Breast epithelium (tissue), 4 donors: ENCODE measurements around the gene ACADVL. TPM values are rescaled to one million over a fixed set of nuclear protein-coding genes. Genes with fewer than 3 reads are reported as not detected.
A peak's percentile ranks its signal among the peaks of the same experiment; 100 is the strongest.

Experiments used
- DNase-seq, 2 donors: peaks; one replicate each; pipeline ENCODE4 v3.0.0-alpha.2; 2019; ENCODE audit warnings: low spot score in 2 of 2
- H3K27ac ChIP-seq, 2 donors: fragments of 200-600 bp; sonication (generic) in 1 of 2; one replicate each; pipeline ENCODE4 v1.5.1; 2016 to 2019; ENCODE audit warnings: mild to moderate bottlenecking in 1 of 2
- H3K27me3 ChIP-seq, 2 donors: fragments of 200-600 bp; sonication (generic) in 1 of 2; one replicate each; pipeline versions ENCODE4 v1.5.1 to v1.6.0; 2017 to 2019; ENCODE audit warnings: control low read depth in 1 of 2, mild to moderate bottlenecking in 1 of 2
- H3K36me3 ChIP-seq: fragments of 200-600 bp; one replicate; pipeline ENCODE4 v1.5.1; 2019
- H3K4me1 ChIP-seq, 2 donors: fragments of 200-600 bp; sonication (generic); one replicate each; pipeline ENCODE4 v1.5.1; 2016 to 2019; ENCODE audit warnings: control low read depth in 1 of 2
- H3K4me3 ChIP-seq, 3 donors: fragments of 200-600 bp; sonication (generic); 1 replicate in 2 of 3; 2 replicates in 1 of 3; pipeline ENCODE4 v1.5.1; 2016 to 2019; ENCODE audit warnings: mild to moderate bottlenecking in 3 of 3, moderate library complexity in 2 of 3
- H3K9me3 ChIP-seq, 2 donors: fragments of 200-600 bp; sonication (generic) in 1 of 2; one replicate each; pipeline ENCODE4 v1.5.1; 2016 to 2019; ENCODE audit warnings: control low read depth in 1 of 2
- POLR2A ChIP-seq: fragments of 450-650 bp; IDR thresholded peaks from one replicate; pipeline ENCODE4 v1.6.1; 2016; ENCODE audit warnings: antibody characterized with exemption, mild to moderate bottlenecking, moderate library complexity
- POLR2AphosphoS5 ChIP-seq, 3 donors: sonication (generic); formaldehyde crosslinking; IDR thresholded peaks; one replicate each; pipeline ENCODE4 v1.6.1; 2017; ENCODE audit warnings: antibody characterized with exemption in 3 of 3
- intact Hi-C: fragments of 100-400 bp; cut with DNase I; formaldehyde crosslinking; loops from one replicate; pipeline ENCODE4 v1.15.1; 2023; ENCODE audit warnings: low total_unique reads
- total RNA-seq, 3 donors: library from RNA; depleted of rRNA; stranded (reverse); fragments of >200 nt; gene quantifications; one replicate each; pipeline ENCODE4 v1.1.0, GENCODE V29; 2016
- TF ChIP-seq, protein P1 (sequence below), 3 donors: fragments of 450-650 bp; IDR thresholded peaks; one replicate each; pipeline ENCODE4 v1.5.1; 2016 to 2017; ENCODE audit warnings: antibody characterized with exemption in 3 of 3, mild to moderate bottlenecking in 3 of 3, moderate library complexity in 3 of 3

The ACADVL gene
- total RNA-seq, 3 donors from 2014 or later, result 421 to 1,002 (median 829) TPM

- intact Hi-C loops, result no loop called here
- H3K4me1 ChIP-seq, result peaks cover 0 to 29% of the 10 kb centered on the region in 2 donors
Measured at GRCh38 chr17:7215136-7215638, 4.6 kb upstream of the ACADVL start.

DNA sequence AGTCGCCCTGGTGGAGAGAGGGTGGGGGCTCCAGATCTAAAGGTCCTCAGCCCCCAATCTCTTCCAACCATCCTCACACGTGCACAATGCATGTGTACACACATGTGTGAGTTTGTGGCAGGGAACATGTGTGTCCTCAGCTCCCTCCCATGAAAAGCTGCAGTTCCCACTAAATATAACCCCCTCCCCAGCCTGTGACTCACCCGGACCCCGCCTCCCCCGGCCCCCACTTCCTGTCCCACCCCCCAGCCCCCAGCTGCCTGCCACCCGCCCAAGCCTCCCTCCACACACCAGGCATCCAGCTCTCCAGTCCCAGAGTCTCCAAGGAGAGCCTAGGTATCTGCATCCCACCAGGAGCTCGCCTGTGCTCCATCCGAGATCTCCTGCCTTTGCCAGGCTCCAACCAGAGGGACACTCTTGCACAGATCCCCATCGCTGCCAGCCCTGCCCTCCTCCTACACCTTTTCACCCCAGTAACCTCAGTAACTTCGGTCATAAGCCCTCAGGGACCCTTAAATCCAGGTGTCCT is 4.0 kb upstream of the ACADVL start:
- Histone ChIP-seq H3K27me3 (no peaks in the 10 kb centered on the region), H3K36me3 (no peaks in the 10 kb centered on the region), H3K4me1 (peaks cover under 1 to 29% of the 10 kb centered on the region in 2 donors), H3K9me3 (no peaks in the 10 kb centered on the region), H3K27ac (peak overlapping the region; percentile 100), H3K4me3 (peak overlapping the region; percentile 2 to 70 (median 61))
- TF ChIP-seq, protein P1, sequence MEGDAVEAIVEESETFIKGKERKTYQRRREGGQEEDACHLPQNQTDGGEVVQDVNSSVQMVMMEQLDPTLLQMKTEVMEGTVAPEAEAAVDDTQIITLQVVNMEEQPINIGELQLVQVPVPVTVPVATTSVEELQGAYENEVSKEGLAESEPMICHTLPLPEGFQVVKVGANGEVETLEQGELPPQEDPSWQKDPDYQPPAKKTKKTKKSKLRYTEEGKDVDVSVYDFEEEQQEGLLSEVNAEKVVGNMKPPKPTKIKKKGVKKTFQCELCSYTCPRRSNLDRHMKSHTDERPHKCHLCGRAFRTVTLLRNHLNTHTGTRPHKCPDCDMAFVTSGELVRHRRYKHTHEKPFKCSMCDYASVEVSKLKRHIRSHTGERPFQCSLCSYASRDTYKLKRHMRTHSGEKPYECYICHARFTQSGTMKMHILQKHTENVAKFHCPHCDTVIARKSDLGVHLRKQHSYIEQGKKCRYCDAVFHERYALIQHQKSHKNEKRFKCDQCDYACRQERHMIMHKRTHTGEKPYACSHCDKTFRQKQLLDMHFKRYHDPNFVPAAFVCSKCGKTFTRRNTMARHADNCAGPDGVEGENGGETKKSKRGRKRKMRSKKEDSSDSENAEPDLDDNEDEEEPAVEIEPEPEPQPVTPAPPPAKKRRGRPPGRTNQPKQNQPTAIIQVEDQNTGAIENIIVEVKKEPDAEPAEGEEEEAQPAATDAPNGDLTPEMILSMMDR (IDR thresholded peaks at IDR 0.05), result no peak
- TF ChIP-seq POLR2A, result no peak
- no peak for TF ChIP-seq POLR2AphosphoS5 (IDR thresholded peaks at IDR 0.05)
- no peak for DNase-seq
- intact Hi-C loops, result no loop called here

More at GRCh38 chr17:7215136-7215638, 4.6 kb upstream of the ACADVL start:
- peak in 2 of 3 donors; percentile 7 to 25 for TF ChIP-seq POLR2AphosphoS5 (IDR thresholded peaks at IDR 0.05)
- no peak for TF ChIP-seq POLR2A
- TF ChIP-seq, protein P1 (IDR thresholded peaks at IDR 0.05), result no peak
- Histone ChIP-seq H3K27me3 (no peaks in the 10 kb centered on the region), H3K4me3 (peak overlapping the region; percentile 43 to 70 (median 61)), H3K36me3 (no peaks in the 10 kb centered on the region), H3K9me3 (no peaks in the 10 kb centered on the region), H3K27ac (peak overlapping the region; percentile 100)
- DNase-seq, result no peak

DNA sequence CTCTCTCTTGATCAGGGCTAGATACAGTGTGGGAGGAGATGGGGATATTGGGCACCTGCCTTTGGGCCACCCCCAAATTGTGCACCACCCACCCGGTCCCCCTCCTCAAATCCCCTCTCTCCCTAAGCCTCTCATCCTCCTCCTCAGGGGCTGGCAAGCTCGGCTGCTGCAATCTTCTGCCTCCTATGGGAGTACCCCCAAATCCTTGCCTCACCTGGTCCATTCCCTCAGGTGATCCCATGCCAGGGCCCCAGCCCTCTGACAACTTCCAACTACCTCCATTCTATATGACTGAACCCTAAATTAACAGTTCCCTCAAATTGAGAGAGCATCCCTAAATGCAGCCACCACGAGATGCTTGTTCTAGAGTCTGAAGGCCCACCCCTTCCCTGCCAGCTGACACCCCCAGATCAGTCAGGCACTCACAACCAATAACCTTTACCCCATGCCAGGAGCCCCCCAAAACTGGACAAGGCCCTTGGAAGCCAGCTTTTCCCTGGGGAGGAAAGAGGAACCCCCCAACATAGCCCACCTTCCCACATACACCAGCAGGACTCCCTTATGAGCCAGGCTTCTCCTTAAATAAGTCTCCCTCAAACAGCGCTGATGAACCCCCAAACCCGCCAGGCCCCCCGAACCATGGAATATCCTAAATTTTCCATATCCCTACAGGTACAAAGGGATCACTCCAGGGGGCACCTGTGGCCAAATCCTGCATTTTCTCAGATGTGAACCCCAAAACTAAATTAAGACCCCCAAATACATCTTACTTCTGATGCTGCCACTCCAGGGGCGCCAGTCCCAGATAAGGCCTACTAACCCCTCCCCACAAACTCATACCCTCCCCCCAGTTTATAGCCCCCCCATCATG is 3.3 kb upstream of the ACADVL start:
- intact Hi-C loops, result no loop called here
- no peaks in the 10 kb centered on the region for H3K27me3 ChIP-seq
- H3K9me3 ChIP-seq, result no peaks in the 10 kb centered on the region
- H3K4me1 ChIP-seq, result peaks cover 4 to 37% of the 10 kb centered on the region in 2 donors
- TF ChIP-seq, protein P1 (IDR thresholded peaks at IDR 0.05), result no peak
- TF ChIP-seq POLR2A, result no peak
- TF ChIP-seq POLR2AphosphoS5 (IDR thresholded peaks at IDR 0.05), result no peak
- no peaks in the 10 kb centered on the region for H3K36me3 ChIP-seq
- peak overlapping the region; percentile 100 for H3K27ac ChIP-seq
- peak overlapping the region; percentile 44 to 70 (median 47) for H3K4me3 ChIP-seq
- DNase-seq, result no peak

DNA sequence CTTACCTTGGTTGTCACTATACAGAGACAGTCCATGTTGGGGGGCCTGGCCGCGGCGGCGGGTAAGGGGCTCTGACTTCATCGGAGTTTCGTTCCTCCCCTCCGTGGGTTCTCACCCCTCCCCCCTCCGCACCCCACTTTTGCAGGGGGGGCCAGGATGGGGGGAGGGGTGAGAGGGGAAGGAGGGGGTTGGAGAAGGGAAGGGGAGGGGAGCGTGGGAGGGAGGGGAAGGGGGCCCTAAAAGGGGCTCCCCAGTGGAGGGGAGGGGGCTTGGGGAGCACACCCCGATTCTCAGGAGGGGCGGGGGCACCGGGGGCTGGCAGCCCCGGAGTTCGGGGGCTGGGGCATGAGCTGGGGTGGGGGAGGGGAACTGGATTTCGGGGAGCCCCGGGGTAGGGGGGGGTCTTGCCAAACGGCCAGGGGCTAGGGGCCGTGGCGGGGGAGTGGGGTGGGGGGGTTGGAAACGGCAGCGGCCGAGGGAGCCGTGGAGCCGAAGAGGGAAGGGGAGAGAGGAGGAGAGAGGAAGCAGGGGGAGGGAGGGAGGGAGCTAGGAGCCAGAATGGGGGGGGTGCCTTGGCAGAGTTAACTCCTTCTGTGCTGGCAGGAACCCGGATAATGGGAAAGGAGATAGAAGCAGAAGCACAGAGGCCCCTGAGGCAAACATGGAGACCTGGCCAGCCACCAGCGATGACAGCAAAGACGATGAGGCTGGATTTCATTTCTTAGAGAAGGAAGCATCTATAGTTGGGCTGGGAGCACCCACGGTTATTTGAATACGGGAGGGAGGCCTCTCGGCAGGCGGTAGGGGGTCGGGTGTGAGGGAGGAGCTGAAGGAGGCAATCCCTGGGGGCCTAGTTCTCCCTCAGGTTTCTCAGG is 2.4 kb upstream of the ACADVL start:
- H3K27me3 ChIP-seq, result no peaks in the 10 kb centered on the region
- H3K4me3 ChIP-seq, result peak overlapping the region; percentile 44 to 70 (median 47)
- no peaks in the 10 kb centered on the region for H3K9me3 ChIP-seq
- intact Hi-C loops, result no loop called here
- no peak for DNase-seq
- no peak for TF ChIP-seq POLR2A
- no peak for TF ChIP-seq POLR2AphosphoS5 (IDR thresholded peaks at IDR 0.05)
- peaks cover 4 to 38% of the 10 kb centered on the region in 2 donors for H3K4me1 ChIP-seq
- no peaks in the 10 kb centered on the region for H3K36me3 ChIP-seq
- H3K27ac ChIP-seq, result peak overlapping the region; percentile 100

DNA sequence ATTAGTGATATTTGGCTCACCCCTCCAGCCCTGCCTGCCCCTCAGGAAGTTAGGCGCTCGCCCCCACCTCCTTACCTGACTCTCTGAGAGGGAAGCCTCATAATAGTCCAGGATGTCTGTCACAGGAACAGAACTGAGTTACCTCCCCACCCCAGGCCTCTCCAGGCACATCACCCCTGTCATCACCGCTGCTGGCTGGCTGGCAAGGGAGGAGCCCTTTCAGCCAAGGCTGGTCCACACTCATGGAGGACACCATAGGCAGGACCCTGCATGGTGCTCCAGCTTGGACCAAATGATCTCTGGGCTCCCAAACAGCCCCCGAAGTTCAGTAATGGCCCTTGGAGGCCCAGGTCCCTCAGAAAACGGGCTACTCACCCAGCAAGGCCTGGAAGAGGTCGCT is 1.6 kb upstream of the ACADVL start:
- no peak for TF ChIP-seq POLR2AphosphoS5 (IDR thresholded peaks at IDR 0.05)
- TF ChIP-seq, protein P1 (IDR thresholded peaks at IDR 0.05), result no peak
- no peak for TF ChIP-seq POLR2A
- Histone ChIP-seq H3K9me3 (no peaks in the 10 kb centered on the region), H3K27ac (peak overlapping the region; percentile 100), H3K4me1 (peaks cover 4 to 38% of the 10 kb centered on the region in 2 donors), H3K36me3 (no peaks in the 10 kb centered on the region), H3K4me3 (peak overlapping the region; percentile 44 to 70 (median 47)), H3K27me3 (no peaks in the 10 kb centered on the region)
- intact Hi-C loops, result no loop called here
- DNase-seq, result no peak
